H1 (cell line): ENCODE measurements around the gene WDR7. TPM values are rescaled to one million over a fixed set of nuclear protein-coding genes. Genes with fewer than 3 reads are reported as not detected.

Experiments
- CTCF ChIA-PET: fragments of 300-600 bp; sonication (Branson Sonifier 250); formaldehyde crosslinking; loops from one replicate; lab custom pipeline; 2021; ENCODE audit not compliant: partially characterized antibody; lab: Charles Lee
- POLR2A ChIA-PET: fragments of 300-600 bp; sonication (Branson Sonifier 250); formaldehyde crosslinking; loops from one replicate; lab custom pipeline; 2021; ENCODE audit warnings: inconsistent platforms; ENCODE audit not compliant: partially characterized antibody; lab: Charles Lee
- DNase-seq, 2 experiments: peaks; one replicate each; pipeline versions ENCODE4 v3.0.0 to v3.0.0-alpha.2; 2010 to 2022; ENCODE audit warnings: low spot score in 2 of 2, low read depth in 1 of 2, mixed read lengths in 1 of 2
- FAIRE-seq: peaks from 2 replicates; lab custom pipeline; 2011; peaks lifted over from hg19 to GRCh38; lab: Jason Lieb, UNC
- H2AFZ ChIP-seq: 2 replicates; pipeline ENCODE4 v1.8.1; 2012; ENCODE audit warnings: low read length, inconsistent platforms
- H2AK5ac ChIP-seq: 2 replicates; pipeline ENCODE4 v1.6.1; 2013; ENCODE audit warnings: low read depth, low read length
- H2BK120ac ChIP-seq: replicated peaks from 2 replicates; pipeline ENCODE3; 2013; ENCODE audit warnings: low read depth, low read length, inconsistent platforms
- H2BK12ac ChIP-seq: 2 replicates; pipeline ENCODE4 v1.6.1; 2013; ENCODE audit warnings: low read depth, low read length
- H2BK15ac ChIP-seq: 2 replicates; pipeline ENCODE4 v1.6.1; 2013; ENCODE audit warnings: low read length
- H2BK20ac ChIP-seq: 2 replicates; pipeline ENCODE4 v1.6.1; 2013; ENCODE audit warnings: low read length
- H2BK5ac ChIP-seq: 2 replicates; pipeline ENCODE4 v1.6.1; 2013; ENCODE audit warnings: low read depth, low read length
- H3K14ac ChIP-seq: 2 replicates; pipeline ENCODE4 v1.6.1; 2013; ENCODE audit warnings: inconsistent platforms; ENCODE audit not compliant: insufficient read length
- H3K18ac ChIP-seq: 2 replicates; pipeline ENCODE4 v1.6.1; 2013; ENCODE audit warnings: low read length; ENCODE audit errors: extremely low read depth
- H3K23ac ChIP-seq: 2 replicates; pipeline ENCODE4 v1.6.1; 2013; ENCODE audit warnings: inconsistent platforms; ENCODE audit not compliant: insufficient read length
- H3K23me2 ChIP-seq: 2 replicates; pipeline ENCODE4 v1.6.1; 2013; ENCODE audit warnings: low read depth, low read length
- H3K27ac ChIP-seq: 2 replicates; pipeline ENCODE4 v1.6.1; 2011; ENCODE audit warnings: low read depth, low read length, inconsistent platforms
- H3K27me3 ChIP-seq, 4 experiments: replicated peaks in 1 of 4; 1 replicate in 1 of 4; 2 replicates in 3 of 4; pipeline versions ENCODE4 v1.6.1 to v1.8.1; 2011 to 2013; ENCODE audit warnings: low read length in 3 of 4, mild to moderate bottlenecking in 3 of 4, inconsistent platforms in 2 of 4, mixed read lengths in 2 of 4, moderate library complexity in 1 of 4; ENCODE audit not compliant: control insufficient read depth in 3 of 4, insufficient read depth in 3 of 4; ENCODE audit errors: extremely low read depth in 1 of 4
- H3K36me3 ChIP-seq, 4 experiments: 2 replicates each; pipeline versions ENCODE4 v1.6.1 to v1.8.1; 2011 to 2013; ENCODE audit warnings: mild to moderate bottlenecking in 4 of 4, low read length in 3 of 4, moderate library complexity in 2 of 4, control low read depth in 1 of 4, inconsistent platforms in 1 of 4; ENCODE audit not compliant: insufficient read depth in 4 of 4, control insufficient read depth in 2 of 4
- H3K4ac ChIP-seq: replicated peaks from 2 replicates; pipeline ENCODE3; 2013; ENCODE audit warnings: low read length, low read depth, mixed read lengths, inconsistent platforms; ENCODE audit not compliant: insufficient read length
- H3K4me1 ChIP-seq, 4 experiments: replicated peaks in 1 of 4; 1 replicate in 1 of 4; 2 replicates in 3 of 4; pipeline versions ENCODE4 v1.6.1 to v1.8.1; 2011 to 2013; ENCODE audit warnings: low read length in 3 of 4, inconsistent platforms in 2 of 4, mixed read lengths in 1 of 4; ENCODE audit not compliant: insufficient read depth in 4 of 4, control insufficient read depth in 3 of 4
- H3K4me2 ChIP-seq, 2 experiments: 2 replicates each; pipeline versions ENCODE4 v1.6.1 to v1.8.1; 2011 to 2013; ENCODE audit warnings: low read depth in 2 of 2, low read length in 2 of 2, control low read depth in 1 of 2, inconsistent platforms in 1 of 2, mild to moderate bottlenecking in 1 of 2; ENCODE audit not compliant: insufficient read depth in 1 of 2
- H3K4me3 ChIP-seq, 4 experiments: fragments of 200-600, 300-600 bp in 1 of 4; sonication (generic), shearing (Covaris generic), sonication (Bioruptor Twin) in 1 of 4; 2 replicates each; pipeline versions ENCODE4 v1.5.1 to v1.8.1; 2011 to 2016; ENCODE audit warnings: low read length in 4 of 4, low read depth in 3 of 4, control low read depth in 2 of 4, inconsistent platforms in 2 of 4, mild to moderate bottlenecking in 2 of 4, mixed read lengths in 1 of 4, moderate library complexity in 1 of 4; ENCODE audit not compliant: insufficient read depth in 2 of 4; ENCODE audit errors: extremely low read depth in 1 of 4
- H3K56ac ChIP-seq: replicated peaks from 2 replicates; pipeline ENCODE3; 2013; ENCODE audit warnings: low read depth, mild to moderate bottlenecking, mixed read lengths, low read length, inconsistent platforms; ENCODE audit not compliant: insufficient read length
- H3K79me1 ChIP-seq: 2 replicates; pipeline ENCODE4 v1.6.1; 2013; ENCODE audit warnings: low read depth, low read length, control low read depth
- H3K79me2 ChIP-seq, 2 experiments: 2 replicates each; pipeline versions ENCODE4 v1.6.1 to v1.8.1; 2012 to 2013; ENCODE audit warnings: low read length in 2 of 2, mild to moderate bottlenecking in 2 of 2, inconsistent platforms in 1 of 2; ENCODE audit not compliant: insufficient read depth in 2 of 2, control insufficient read depth in 1 of 2
- H3K9ac ChIP-seq, 4 experiments: replicated peaks in 1 of 4; 1 replicate in 1 of 4; 2 replicates in 3 of 4; pipeline versions ENCODE4 v1.6.1 to v1.8.1; 2011 to 2013; ENCODE audit warnings: low read depth in 3 of 4, low read length in 3 of 4, control low read depth in 2 of 4, mild to moderate bottlenecking in 2 of 4, moderate library complexity in 2 of 4, inconsistent platforms in 1 of 4; ENCODE audit errors: extremely low read depth in 1 of 4
- H3K9me3 ChIP-seq, 2 experiments: 2 replicates each; pipeline versions ENCODE4 v1.6.1 to v1.8.1; 2012 to 2013; ENCODE audit warnings: mild to moderate bottlenecking in 2 of 2, moderate library complexity in 2 of 2, control low read depth in 1 of 2, inconsistent platforms in 1 of 2, low read depth in 1 of 2, low read length in 1 of 2, mixed read lengths in 1 of 2; ENCODE audit not compliant: insufficient read depth in 2 of 2
- H4K20me1 ChIP-seq, 2 experiments: replicated peaks in 1 of 2; 2 replicates each; pipeline versions ENCODE3 to v1.8.1; 2011 to 2013; ENCODE audit warnings: inconsistent platforms in 2 of 2, low read length in 2 of 2, mild to moderate bottlenecking in 1 of 2; ENCODE audit not compliant: insufficient read depth in 2 of 2, control insufficient read depth in 1 of 2
- H4K5ac ChIP-seq: 2 replicates; pipeline ENCODE4 v1.6.1; 2013; ENCODE audit warnings: low read length, low read depth, mixed read lengths, inconsistent platforms; ENCODE audit not compliant: insufficient read length
- H4K8ac ChIP-seq: 2 replicates; pipeline ENCODE4 v1.8.0; 2013; ENCODE audit warnings: mild to moderate bottlenecking, moderate library complexity, low read length, inconsistent platforms; ENCODE audit not compliant: insufficient read depth; ENCODE audit errors: extremely low read depth
- H4K91ac ChIP-seq: replicated peaks from 2 replicates; pipeline ENCODE3; 2013; ENCODE audit warnings: low read length, mixed read lengths, inconsistent platforms; ENCODE audit not compliant: insufficient read length
- CREB1 ChIP-seq: IDR thresholded peaks from 2 replicates; pipeline ENCODE4 v1.6.1; 2012; ENCODE audit warnings: inconsistent platforms
- EGR1 ChIP-seq: IDR thresholded peaks from 2 replicates; pipeline ENCODE4 v1.6.1; 2011; ENCODE audit warnings: low read depth, low read length, borderline replicate concordance
- EP300 ChIP-seq, 2 experiments: IDR thresholded peaks; 1 replicate in 1 of 2; 2 replicates in 1 of 2; pipeline ENCODE4 v1.6.1; 2011 to 2012; ENCODE audit warnings: low read depth in 2 of 2, low read length in 2 of 2, mild to moderate bottlenecking in 2 of 2, borderline replicate concordance in 1 of 2, inconsistent platforms in 1 of 2, moderate library complexity in 1 of 2
- KDM5A ChIP-seq: fragments of 200-600 bp; IDR thresholded peaks from 2 replicates; pipeline ENCODE4 v1.7.1; 2012; ENCODE audit warnings: mild to moderate bottlenecking, low read length, inconsistent platforms, mixed read lengths
- MAFK ChIP-seq: IDR thresholded peaks from 2 replicates; pipeline ENCODE4 v1.6.1; 2012; ENCODE audit warnings: low read depth, mild to moderate bottlenecking, improper control_type of control experiment, low read length
- RBBP5 ChIP-seq: IDR thresholded peaks from 2 replicates; pipeline ENCODE4 v1.7.1; 2012; ENCODE audit warnings: low read depth, mild to moderate bottlenecking, inconsistent platforms, low read length, moderate library complexity, borderline replicate concordance
- SIRT6 ChIP-seq: IDR thresholded peaks from one replicate; pipeline ENCODE4 v1.7.1; 2012; ENCODE audit warnings: low read length, inconsistent platforms
- WGBS, 2 experiments: shearing (Covaris generic) in 1 of 2; methylation state at CpG; one replicate each; pipeline versions ENCODE4 v1.1.6 to v1.1.7; 2013 to 2015; ENCODE audit warnings: low lambda C conversion rate in 2 of 2, mixed read lengths in 2 of 2, inconsistent platforms in 1 of 2, low coverage in 1 of 2, missing lambda C conversion rate in 1 of 2; ENCODE audit not compliant: insufficient replicate concordance in 2 of 2, insufficient coverage in 1 of 2, insufficient read length in 1 of 2; ENCODE audit errors: extremely low coverage in 1 of 2, missing lambda C conversion rate in 1 of 2; 5-methylcytosine and 5-hydroxymethylcytosine counted together
- polyA plus RNA-seq, 7 experiments: library from polyadenylated mRNA; depleted of rRNA in 3 of 7; stranded (reverse) in 5 of 7; unstranded in 2 of 7; fragments of >200 nt in 5 of 7; fragments of 200-250 nt in 2 of 7; gene quantifications; 1 replicate in 5 of 7; 2 replicates in 1 of 7; 4 replicates in 1 of 7; pipeline versions ENCODE4 v1.2.1 to v1.2.3, GENCODE V29; 2011 to 2013; ENCODE audit warnings: missing spikeins in 2 of 7, mixed read lengths in 2 of 7
- total RNA-seq: library from RNA; stranded (reverse); fragmentation: NEBNext Ultra II Directional; extraction: Animal tissue kit (Norgen Biotek cat#: 25700); gene quantifications from 2 replicates; pipeline ENCODE4 v1.2.1, GENCODE V29; 2021

The WDR7 gene
- total and polyA plus RNA-seq, 2 of the 8 experiments (the other 6 are each of a cell fraction or from before 2014, with no cell fraction given) = 5.5 to 15.2 TPM

DNA sequence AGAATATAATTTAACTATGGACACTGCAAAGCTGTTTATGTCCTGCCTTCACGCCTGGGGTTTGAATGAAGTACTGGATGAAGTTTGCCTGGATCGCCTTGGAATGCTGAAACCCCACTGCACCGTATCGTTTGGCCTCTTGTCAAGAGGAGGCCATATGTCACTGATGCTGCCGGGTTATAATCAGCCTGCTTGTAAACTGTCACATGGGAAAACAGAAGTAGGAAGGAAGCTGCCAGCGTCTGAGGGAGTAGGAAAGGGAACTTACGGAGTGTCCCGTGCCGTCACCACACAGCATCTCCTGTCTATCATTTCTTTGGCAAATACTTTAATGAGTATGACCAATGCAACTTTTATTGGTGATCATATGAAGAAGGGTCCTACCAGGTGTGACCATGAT, 105.8 kb downstream of the WDR7 start:
- no peak overlapping the region for H3K23ac ChIP-seq
- H4K8ac ChIP-seq = no peak overlapping the region
- H3K14ac ChIP-seq = no peak overlapping the region
- no peak overlapping the region for H3K27ac ChIP-seq
- no peaks in the 10 kb centered on the region for H3K79me2 ChIP-seq
- H3K27me3 ChIP-seq = no peaks in the 10 kb centered on the region
- ChIA-PET CTCF (interaction anchor here (0.6 to 1.5 kb wide), 3 partner anchors 9 to 244 kb away, joined by 3 to 5 read pairs (median 3); no protein-coding TSS in a partner anchor), POLR2A (no interaction called here)
- H4K5ac ChIP-seq = no peak overlapping the region
- no peak overlapping the region for H2BK5ac ChIP-seq
- WGBS, 2 experiments = 88% methylated on average over 9 of the region's 9 CpGs; no CpG with 5 or more reads in 1 of the 2 experiments
- H2BK20ac ChIP-seq = no peak overlapping the region
- no peaks in the 10 kb centered on the region for H3K23me2 ChIP-seq
- no peaks in the 10 kb centered on the region for H3K4me1 ChIP-seq
- H3K4ac ChIP-seq = no peak overlapping the region
- H2BK15ac ChIP-seq = no peak overlapping the region
- no peak overlapping the region for H2BK12ac ChIP-seq
- no peak overlapping the region for H3K18ac ChIP-seq
- H3K9me3 ChIP-seq = no peaks in the 10 kb centered on the region
- no peak overlapping the region for H2AFZ ChIP-seq
- no peak overlapping the region for H3K9ac ChIP-seq
- no peaks in the 10 kb centered on the region for H3K79me1 ChIP-seq
- H3K36me3 ChIP-seq = no peaks in the 10 kb centered on the region; a peak in 1 of 8 replicates
- H4K20me1 ChIP-seq = no peaks in the 10 kb centered on the region
- H2AK5ac ChIP-seq = no peak overlapping the region
- TF ChIP-seq CREB1 = no peak
- TF ChIP-seq RBBP5 = no peak
- TF ChIP-seq MAFK = no peak
- no peak for TF ChIP-seq KDM5A
- TF ChIP-seq SIRT6 = no peak
- no peak for TF ChIP-seq EP300 (IDR thresholded peaks at IDR 0.05; ENCODE audit: borderline replicate concordance in 1 of 2, low read depth in 2 of 2, low read length in 2 of 2)
- no peak for TF ChIP-seq EGR1
- FAIRE-seq (no peak), DNase-seq (no peak)
- no peak overlapping the region for H3K4me3 ChIP-seq
- H3K4me2 ChIP-seq = no peak overlapping the region
- H2BK120ac ChIP-seq = no peak overlapping the region
- no peak overlapping the region for H4K91ac ChIP-seq
- H3K56ac ChIP-seq = no peak overlapping the region
